ENCODE data around the gene SULT1B1.

SULT1B1 gene

DNA sequence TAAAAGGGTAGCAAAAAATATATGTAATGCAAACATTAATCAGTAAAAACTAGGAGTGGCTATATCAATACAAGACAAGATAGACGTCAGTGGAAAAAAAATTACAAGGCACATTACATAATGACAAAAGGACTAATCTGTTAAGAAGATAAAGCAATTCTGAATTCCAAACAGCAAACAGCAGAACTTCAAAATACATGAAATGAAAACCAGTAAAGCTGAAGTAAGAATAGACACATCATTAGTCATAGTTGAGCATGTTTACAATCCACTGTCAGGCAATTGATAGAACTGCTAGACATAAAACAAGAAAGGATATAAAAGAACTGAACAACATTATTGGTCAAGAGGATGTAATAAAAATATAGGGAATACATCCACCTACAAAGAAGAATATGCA lies 12.2 kb downstream of the SULT1B1 start:
- DNase-seq = peak; percentile 65

DNA sequence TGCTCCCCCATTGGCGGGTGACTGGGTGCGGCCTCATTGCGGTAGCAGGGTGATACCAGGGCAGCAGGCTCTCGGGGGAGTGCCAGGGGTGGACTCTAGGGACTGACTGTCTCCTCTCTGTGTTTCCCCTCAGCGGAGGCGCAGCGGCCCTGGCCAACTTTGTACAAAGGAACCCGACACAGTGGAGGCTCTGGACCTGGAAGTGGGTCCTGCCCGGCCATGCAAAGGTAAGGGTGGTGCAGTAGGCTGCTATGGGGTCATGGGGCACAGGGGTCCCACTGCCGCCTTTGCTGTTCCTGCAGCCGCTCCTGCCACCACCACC lies 16.3 kb downstream of the SULT1B1 start:
- DNase-seq = no peak

DNA sequence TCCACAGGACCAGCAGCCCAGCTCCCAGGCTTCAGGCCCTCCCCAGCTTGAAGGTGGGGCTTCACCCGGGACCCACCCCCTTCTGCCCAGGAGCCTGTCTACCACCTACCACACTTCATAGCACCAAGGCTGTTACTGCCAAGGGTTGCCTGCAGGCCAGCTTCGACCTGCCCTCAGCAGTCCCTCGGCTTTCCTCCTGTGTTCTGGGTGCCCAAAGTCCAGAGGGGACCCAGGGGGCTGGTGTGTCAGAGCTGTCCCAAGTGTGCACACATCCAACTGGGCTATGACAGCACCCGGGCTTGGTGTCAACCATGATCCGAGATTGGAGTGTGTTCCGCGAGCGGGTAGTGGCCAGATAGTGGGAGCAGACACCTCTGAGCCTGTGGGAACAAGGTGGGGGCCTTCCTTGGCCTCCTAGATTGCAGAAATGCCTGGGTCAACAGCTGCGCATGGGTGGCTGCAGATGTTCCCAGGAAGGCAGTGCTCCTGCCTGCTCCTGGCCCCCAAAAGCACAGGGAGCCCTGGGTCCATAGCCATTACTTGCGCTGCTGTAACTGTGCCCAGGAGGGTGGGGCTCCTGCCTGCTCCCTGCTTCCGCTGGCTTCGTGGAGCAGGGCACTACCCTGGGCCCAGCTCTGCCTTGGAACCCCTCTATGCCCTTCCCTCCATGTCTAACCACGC lies 16.8 kb downstream of the SULT1B1 start:
- DNase-seq = no peak

DNA sequence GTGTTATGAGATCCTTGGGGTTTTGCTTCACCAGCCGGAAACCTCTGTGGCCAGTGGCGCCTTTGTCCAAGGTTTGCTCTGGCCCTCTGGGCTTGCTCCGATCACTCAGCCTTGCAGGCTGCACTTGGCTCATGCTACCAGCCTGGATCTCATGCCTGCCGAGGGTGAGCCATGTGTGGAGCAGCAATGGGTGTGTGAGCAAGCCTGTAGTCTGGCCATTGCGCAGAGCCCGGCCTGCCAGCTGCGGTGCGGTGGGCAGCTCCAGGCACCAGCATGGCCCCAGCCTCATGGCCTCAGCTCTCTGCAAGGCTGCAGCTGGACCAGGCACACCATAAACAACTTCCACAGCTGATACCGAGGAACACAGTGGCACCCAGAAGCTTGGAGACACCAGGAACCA lies 17.8 kb downstream of the SULT1B1 start:
- no peak for DNase-seq

DNA sequence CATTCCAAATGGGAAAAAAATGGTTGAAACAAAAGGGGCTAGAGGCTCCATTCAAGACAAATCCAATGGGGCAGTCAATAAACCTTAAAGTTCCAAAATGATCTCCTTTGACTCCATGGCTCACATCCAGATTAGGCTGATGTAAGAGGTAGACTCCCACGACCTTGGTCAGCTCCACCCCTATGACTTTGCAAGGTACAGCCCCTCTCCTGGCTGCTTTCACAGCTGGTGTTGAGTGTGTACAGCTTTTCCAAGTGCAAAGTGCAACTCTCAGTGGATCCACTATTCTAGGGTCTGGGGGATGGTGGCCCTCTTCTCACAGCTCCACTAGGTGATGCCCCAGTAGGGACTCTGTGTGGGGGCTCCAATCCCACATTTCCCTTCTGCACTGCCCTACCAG lies 21.5 kb downstream of the SULT1B1 start:
- no peak for DNase-seq

DNA sequence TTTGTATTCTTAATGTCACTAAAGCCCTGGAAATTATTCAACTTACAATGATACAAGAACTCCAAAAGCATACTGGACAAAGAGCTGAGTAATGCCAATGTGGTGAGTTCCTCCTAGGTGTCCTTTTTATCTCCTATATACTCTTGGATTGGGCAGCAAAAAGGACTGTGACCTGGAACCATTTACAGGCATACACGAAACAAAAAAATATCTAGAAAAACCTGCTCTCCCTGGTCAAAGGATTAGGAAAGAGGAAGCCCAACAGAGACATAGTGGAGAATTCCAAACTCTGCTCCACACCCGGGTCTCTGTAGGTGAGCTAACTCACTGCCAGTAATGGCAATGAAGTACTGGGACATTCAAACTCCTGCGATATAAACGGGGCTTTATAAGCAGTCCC lies 25.3 kb downstream of the SULT1B1 start:
- DNase-seq = no peak

DNA sequence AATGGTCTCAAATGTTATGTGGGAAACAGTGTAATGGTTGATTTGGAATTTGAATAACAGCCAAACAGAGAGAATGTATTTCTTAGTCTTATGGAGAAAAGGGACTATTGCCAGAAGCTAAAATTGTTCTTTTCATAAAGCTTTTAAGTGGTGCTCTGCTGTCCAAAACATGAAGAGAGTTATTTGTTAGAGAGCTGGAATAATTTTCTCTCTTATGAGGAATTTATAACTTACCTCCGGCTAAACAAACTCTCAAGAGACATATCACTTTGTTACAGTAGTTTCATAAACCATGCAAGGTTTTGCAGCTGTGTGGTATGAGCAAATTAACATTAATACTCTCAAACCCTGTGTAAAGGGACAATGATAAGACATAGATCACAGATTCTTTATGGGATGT lies 28.6 kb downstream of the SULT1B1 start:
- no peak for DNase-seq

DNA sequence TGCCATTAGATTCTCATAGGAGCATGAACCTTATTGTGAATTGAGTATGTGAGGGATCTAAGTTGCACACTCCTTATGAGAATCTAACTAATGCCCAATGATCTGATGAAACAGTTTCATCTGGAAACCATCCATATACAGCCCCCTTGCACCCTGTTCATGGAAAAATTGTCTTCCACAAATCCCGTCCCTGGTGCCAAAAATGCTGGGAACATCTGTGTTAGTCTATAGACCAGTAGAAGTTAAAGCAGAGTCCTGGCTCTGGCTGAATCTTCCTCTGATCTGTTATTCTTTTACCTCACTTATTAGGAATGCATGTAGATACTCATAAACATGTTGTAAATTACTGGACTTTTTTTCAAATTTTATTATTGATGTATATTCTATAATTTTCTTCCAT lies 29.2 kb downstream of the SULT1B1 start:
- no peak for DNase-seq

DNA sequence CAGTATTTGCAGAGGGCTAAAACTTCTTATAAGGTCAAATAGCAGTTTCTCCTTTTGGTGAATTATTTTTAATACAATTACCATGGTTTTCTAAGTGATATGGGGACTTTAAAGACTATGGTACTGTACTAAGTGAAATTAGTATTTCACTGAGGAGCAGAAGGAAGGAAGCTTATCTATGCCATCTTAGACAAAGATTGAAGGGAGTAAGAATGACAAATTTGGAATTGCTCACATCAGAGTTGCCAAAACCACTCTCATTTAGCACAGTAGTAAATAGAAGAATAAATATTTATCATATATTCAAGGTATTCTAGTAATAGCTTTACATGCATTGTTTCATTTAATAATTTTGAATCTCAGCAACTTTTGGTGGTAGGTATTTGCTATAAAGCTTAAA lies 30.4 kb downstream of the SULT1B1 start:
- DNase-seq = no peak

DNA sequence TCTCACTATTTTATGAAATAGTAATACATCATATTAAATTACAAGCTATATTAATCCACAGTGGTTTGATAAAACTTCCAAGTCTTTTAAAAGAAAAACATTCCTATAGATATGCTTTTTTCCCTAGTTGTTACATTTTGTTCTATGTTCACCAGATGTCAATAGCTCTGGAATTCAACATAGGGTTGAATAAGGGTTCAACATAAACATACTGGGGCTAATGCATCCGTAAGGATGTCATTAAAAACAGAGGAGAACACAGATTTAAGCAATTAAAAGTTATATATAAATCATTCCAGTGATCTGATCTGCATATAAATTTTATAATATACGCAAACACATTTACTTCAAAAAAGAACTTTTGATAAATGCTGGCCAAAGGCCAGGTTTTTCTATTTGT lies 32.5 kb downstream of the SULT1B1 start:
- DNase-seq = no peak

DNA sequence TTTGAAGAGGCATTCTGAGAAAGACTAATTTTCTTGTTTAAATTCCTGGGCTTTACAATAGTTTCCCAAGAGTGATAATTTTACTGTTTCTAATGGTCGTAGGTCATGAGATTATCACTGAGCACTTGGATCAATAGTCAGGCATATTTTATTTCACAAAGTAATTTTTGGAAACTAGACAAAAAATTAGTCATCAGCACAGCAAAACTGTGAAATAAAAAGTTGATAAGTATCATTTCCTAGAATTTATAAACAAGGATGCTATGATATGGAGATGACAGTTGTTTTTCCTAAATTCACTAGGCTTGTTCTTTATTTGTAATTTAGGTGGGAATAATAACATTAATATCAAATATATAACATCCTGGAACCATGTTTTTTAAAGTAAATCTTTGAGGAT lies 33.0 kb downstream of the SULT1B1 start:
- DNase-seq = no peak

DNA sequence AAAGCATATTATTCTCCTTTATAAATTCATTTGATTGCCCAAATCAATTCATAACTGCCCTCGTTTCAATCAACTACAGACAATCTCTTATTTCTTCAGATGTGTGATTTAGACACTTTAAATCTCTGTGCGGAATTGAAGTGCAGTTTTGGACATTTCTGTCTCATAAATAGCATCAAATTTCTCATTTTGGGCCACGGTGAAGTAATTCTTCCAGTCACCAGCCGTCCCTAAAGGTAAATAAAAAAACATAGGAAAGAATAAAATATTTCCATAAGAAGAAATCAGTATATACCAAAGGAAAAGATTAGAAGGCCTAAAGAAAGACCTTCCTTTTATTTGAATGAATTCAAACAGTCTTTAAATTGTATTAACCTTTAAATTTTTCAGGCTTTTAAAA lies 33.4 kb downstream of the SULT1B1 start:
- no peak for DNase-seq

DNA sequence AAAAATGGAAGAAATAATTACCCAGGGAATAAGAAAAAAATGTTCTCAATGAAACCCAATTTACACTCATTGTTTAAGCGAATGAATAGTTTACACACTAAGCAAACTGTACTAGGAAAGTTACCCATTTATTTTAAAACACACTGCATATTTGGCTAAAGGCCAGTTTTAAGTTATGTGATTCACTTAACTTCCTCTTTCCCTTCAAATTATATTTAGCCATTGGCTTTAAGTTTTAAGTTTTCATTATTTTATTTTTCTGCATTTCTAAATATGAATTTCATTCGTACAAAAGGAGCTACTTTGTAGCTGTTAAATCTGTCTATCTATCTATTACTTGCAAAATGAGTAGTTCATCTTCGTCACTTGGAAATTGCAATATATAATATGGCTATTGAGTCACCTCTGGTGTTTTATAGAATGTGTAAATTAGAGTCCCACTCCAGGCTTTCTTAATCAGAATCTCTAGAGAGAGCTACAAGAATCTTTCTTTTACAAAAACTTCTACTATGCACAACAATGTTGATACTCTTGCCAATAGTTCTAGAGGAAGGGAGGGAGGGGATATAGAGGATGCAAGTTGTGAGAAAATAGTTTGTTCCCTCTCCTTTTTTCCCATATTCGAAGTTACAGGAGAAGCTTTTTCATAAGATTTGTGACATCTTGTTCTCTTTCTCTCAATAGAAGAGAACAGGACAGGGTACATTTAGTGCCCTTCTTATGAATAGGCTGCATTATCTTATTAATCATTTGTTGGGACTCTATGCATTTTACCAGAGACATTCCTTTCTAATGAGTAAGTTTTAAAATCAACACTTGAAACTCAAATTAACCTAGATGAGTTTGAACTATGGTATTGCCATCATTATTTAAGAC lies 41.8 kb downstream of the SULT1B1 start:
- peak; percentile 63 for DNase-seq

DNA sequence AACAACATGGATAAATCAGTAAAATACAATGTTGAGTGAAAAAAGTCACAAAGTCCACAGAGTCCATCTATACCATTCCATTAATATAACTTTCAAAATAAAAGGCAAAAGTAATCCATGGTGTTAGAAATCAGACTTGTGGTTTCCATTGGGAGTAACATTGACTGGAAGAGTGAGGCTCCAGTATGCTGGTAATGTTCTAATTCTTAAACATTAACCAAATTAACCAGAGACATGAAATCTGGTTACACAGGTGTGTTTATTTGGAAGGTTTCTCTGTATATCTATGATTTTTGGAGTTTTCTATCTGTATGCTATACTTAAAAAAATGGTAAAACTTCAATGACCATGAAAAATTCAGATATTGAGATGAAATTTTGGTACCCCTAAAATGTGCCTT lies 42.6 kb downstream of the SULT1B1 start:
- no peak for DNase-seq

DNA sequence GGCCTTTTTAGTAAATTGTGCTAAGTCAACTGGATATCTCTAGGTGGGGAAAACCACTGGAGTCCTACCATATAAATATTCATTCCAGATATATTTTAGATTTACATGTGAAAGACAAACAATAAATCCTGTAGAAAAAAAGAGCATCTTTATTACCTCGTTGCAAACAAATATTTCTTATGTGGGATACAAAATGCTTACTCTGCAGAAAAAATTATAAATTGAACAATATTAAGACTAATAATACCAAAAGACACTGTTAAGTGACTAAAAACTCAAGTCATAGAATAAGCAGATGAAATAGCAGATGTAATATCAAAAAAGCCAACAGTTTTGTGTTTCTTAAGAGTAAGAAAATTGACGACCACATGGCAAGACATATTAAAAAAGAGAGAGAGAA lies 43.8 kb downstream of the SULT1B1 start:
- no peak for DNase-seq

DNA sequence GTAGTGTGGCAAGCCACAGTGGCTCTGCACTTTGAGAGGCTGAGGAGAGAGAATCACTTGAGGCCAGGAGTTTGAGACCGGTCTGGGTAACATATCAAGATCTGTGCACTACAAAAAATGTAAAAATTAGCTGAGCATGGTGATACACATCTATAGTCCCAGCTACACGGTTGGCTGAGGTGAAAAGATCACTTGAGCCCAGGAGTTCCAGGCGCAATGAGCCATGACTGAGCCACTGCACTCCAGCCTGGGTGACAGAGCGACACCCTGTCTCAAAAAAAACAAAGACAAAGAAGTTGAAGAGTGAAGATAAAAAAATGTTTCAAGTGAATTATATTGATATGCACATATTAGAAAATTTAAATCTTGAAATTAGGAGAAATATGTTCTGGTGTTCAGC lies 46.3 kb downstream of the SULT1B1 start:
- DNase-seq = no peak

DNA sequence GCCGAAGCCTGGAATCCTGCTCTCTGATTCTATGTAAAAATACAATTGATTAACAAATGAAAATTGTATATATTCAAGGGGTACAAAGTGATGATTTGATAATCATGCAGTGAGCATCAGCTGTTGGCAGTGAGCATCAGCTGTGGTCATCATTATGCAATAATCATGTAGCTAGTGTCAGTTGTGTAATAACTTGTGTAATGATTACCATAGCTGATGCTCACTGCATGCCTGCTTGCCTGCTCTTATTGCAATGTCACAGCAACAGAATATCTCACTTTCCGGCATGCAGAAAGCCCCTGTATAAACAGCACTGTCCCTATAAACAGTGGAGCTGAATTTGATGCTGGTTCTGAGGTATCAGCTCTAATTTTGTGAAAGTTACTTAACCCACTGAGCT lies 46.8 kb downstream of the SULT1B1 start:
- peak; percentile 86 for DNase-seq

DNA sequence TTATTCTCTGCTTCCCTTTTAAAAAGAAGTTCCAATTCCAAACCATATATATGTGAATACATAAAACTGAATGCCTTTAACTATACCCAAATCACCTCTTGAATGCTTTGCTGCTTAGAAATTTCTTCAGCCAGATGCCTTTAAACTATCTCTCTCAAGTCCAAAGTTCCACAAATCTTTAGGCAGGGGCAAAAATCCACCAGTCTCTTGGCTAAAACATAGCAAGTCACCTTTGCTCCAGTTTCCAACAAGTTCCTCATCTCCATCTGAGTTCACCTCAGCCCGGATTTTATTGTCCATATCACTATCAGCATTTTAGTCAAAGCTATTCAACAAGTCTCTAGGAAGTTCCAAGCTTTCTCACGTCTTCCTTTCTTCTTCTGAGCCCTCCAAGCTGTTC lies 49.8 kb downstream of the SULT1B1 start:
- DNase-seq = no peak

DNA sequence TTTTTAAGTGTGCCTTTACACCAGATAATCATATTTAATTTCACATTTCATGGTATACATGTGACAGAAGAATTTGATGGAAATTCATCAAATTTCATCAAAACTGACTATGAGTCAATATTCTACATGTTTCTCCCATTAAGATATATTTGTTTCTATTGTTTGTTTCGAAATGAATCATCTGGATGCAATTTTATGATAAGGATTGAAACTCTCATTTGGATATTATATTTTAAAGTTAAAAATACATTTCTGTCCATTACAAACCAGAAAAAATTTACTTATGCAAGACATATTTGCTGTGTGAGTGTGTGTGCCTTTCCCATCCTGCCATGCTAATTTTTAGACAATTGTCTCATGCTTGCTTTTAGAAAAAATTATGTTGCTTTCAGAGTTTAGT lies 52.2 kb downstream of the SULT1B1 start:
- DNase-seq = no peak

DNA sequence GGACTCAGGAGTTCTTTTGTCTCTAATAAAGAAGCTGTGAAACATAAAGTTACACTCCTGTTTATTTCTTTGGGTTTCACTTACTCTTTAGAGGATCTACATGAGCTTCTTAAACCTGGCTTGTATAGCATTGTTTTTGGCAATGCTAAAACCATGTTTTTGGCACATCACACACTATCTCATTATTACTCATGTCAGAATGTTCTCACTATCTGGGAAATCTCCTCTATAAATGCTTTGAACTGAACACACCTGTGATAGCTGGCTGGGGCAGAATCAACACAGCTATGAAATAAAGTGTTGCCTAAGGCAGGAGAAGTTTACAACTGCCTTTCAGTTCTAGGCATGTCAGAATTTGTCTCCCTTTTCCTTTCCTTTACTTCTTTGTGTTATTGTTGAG lies 52.6 kb downstream of the SULT1B1 start:
- no peak for DNase-seq

DNA sequence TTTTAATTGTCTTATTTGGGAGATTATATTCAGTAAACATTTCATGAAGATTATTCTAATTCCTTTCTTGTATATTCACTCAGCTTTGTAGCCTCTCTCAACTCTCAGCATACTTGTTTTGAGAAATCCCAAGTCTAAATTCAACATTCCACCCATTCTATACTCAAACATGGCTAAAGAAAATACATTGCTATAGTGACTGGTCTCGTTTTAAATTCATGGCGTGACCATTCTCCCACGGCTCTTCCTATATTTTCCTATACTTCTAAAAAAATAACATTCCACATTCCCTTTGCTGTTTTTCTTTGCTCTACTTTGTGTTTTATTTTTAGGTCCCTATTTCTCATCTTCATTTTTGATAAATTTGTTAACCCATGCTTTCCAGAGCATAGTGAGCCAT lies 58.2 kb downstream of the SULT1B1 start:
- DNase-seq = no peak

DNA sequence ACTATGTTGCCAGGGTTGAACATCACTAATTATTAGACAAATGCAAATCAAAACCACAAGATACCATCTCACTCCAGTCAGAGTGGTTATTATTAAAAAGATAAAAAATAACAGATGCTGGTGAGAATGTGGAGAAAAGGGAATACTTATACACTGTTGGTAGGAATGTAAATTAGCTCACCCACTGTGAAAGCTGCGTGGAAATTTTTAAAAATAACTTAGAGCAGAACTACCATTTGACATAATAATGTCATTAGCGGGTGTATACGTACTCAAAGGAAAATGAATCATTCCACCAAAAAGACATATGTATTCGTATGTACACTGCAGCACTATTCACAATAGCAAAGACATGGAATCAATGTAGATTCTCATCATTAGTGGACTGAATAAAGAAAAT lies 58.7 kb downstream of the SULT1B1 start:
- DNase-seq = no peak

DNA sequence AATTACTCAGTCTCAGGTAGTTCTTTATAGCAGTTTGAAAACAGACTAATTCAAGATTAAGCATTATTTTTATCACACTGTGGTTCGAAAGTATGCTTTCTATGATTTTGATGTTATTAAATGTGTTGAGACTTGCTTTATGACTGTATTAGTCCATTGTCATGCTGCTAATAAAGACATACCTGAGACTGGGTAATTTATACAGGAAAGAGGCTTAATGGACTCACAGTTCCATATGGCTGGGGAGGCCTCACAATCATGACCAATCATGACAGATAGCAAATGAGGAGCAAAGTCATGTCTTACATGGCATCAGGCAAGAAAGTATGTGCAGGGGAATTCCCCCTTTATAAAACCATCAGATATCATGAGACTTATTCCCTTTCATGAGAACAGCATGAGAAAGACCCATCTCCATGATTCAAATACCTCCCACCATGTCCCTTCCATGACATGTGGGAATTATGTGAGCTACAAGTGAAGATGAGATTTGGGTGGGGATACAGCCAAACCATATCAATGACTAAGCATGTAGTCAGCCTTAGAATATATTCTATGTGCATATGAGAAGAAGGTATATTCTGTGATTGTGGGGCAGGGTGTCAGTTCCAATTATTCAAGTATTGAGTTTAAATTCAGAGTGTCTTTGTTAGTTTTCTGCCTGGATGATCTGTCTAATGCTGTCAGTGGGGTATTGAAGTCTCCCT lies 62.7 kb downstream of the SULT1B1 start:
- no peak for DNase-seq

DNA sequence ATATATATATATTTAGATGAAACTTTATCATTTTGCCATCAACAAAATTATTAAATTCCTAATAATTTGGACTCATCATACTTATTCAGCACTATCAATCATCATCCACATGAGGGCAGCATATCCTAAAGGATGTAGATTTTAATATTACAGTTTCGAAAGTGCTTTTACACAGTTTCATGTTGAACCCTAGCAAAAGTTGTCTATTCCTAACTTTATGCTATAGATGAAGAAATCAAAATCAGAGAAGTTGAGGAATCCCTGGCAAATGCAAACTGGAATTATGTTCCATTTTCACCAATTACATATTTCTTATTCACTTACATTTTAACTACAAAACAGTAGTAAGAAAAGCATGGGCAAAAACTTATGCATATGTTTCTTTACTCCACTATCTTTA lies 70.8 kb downstream of the SULT1B1 start:
- DNase-seq = peak; percentile 9

All from MV-4-11 (cell line).